HG03039 (cell line): ENCODE measurements around the gene FGR.

Source experiments
- ATAC-seq: cut with Tn5 transposase; IDR thresholded peaks from one replicate; pipeline ENCODE4 v1.9.1; 2021; ENCODE audit warnings: mild to moderate bottlenecking, moderate library complexity; ENCODE audit not compliant: unreplicated experiment

The FGR gene

GRCh38 chr1:27617420-27617819 is 17.6 kb downstream of the FGR start:
- ATAC-seq: no peak

GRCh38 chr1:27616441-27616840 is 18.5 kb downstream of the FGR start:
- no peak for ATAC-seq

GRCh38 chr1:27615346-27616192 is 19.4 kb downstream of the FGR start:
- no peak for ATAC-seq

- no peak for ATAC-seq
Measured at GRCh38 chr1:27614625-27615344, 20.2 kb downstream of the FGR start.

- ATAC-seq: no peak
Measured at GRCh38 chr1:27614043-27614624, 20.9 kb downstream of the FGR start.

GRCh38 chr1:27612718-27613117 is 22.3 kb downstream of the FGR start:
- no peak for ATAC-seq

GRCh38 chr1:27611450-27611849 is 23.5 kb downstream of the FGR start:
- ATAC-seq: no peak

- no peak for ATAC-seq
Measured at GRCh38 chr1:27609618-27610240, 25.3 kb downstream of the FGR start.

- ATAC-seq: no peak
Measured at GRCh38 chr1:27609210-27609555, 25.8 kb downstream of the FGR start.

- ATAC-seq: no peak
Measured at GRCh38 chr1:27607239-27607804, 27.7 kb downstream of the FGR start.

GRCh38 chr1:27606708-27607238 is 28.2 kb downstream of the FGR start:
- no peak for ATAC-seq

GRCh38 chr1:27605796-27606707 is 28.9 kb downstream of the FGR start:
- no peak for ATAC-seq

GRCh38 chr1:27605300-27605766 is 29.7 kb downstream of the FGR start:
- no peak for ATAC-seq

- ATAC-seq: no peak
Measured at GRCh38 chr1:27604579-27605299, 30.2 kb downstream of the FGR start.

GRCh38 chr1:27603681-27604578 is 31.1 kb downstream of the FGR start, which contains the start of gene AHDC1:
TSS of gene AHDC1 (minus strand) at chr1:27604144. CDS start at chr1:27552115, 52,029 bp downstream.
- ATAC-seq: no peak

GRCh38 chr1:27603309-27603680 is 31.7 kb downstream of the FGR start:
- ATAC-seq: no peak

- no peak for ATAC-seq
Measured at GRCh38 chr1:27602462-27603308, 32.3 kb downstream of the FGR start.
